ENCODE data around the gene DLGAP4. TPM values are rescaled to one million over a fixed set of nuclear protein-coding genes. Genes with fewer than 3 reads are reported as not detected.
A peak's percentile ranks its signal among the peaks of the same experiment; 100 is the strongest.

DLGAP4 gene
- total RNA-seq, 1 donor from 2014 or later, result 199 TPM

GRCh38 chr20:36398515-36398914 lies 92.4 kb downstream of the DLGAP4 start:
- no peak for DNase-seq
- no peak for TF ChIP-seq CTCF (IDR thresholded peaks at IDR 0.05; ENCODE audit: partially characterized antibody, unreplicated experiment)
- peaks cover 5% of the 10 kb centered on the region for H3K27me3 Mint-ChIP-seq (ENCODE audit: unreplicated experiment)
- H3K9me3 Mint-ChIP-seq (ENCODE audit: unreplicated experiment), result peaks cover 5% of the 10 kb centered on the region
- H3K4me1 Mint-ChIP-seq (ENCODE audit: low read depth, unreplicated experiment), result peaks cover 4% of the 10 kb centered on the region
- H3K27ac Mint-ChIP-seq (ENCODE audit: unreplicated experiment), result no peak overlapping the region
- no peak overlapping the region for H3K4me3 Mint-ChIP-seq (ENCODE audit: unreplicated experiment)
- peaks cover 5% of the 10 kb centered on the region for H3K36me3 Mint-ChIP-seq (ENCODE audit: unreplicated experiment)

- Mint-ChIP-seq H3K27me3 (ENCODE audit: unreplicated experiment) (peaks cover 5% of the 10 kb centered on the region), H3K27ac (ENCODE audit: unreplicated experiment) (no peak overlapping the region), H3K9me3 (ENCODE audit: unreplicated experiment) (peaks cover 5% of the 10 kb centered on the region), H3K4me1 (ENCODE audit: low read depth, unreplicated experiment) (peaks cover 4% of the 10 kb centered on the region), H3K4me3 (ENCODE audit: unreplicated experiment) (no peak overlapping the region), H3K36me3 (ENCODE audit: unreplicated experiment) (peaks cover 5% of the 10 kb centered on the region)
- DNase-seq, result peak; percentile 81
- peak; percentile 44 for TF ChIP-seq CTCF (IDR thresholded peaks at IDR 0.05; ENCODE audit: partially characterized antibody, unreplicated experiment)
Observed at GRCh38 chr20:36399147-36399968, 93.2 kb downstream of the DLGAP4 start.

- Mint-ChIP-seq H3K36me3 (ENCODE audit: unreplicated experiment) (peaks cover 5% of the 10 kb centered on the region), H3K27ac (ENCODE audit: unreplicated experiment) (no peak overlapping the region), H3K9me3 (ENCODE audit: unreplicated experiment) (peaks cover 5% of the 10 kb centered on the region), H3K4me3 (ENCODE audit: unreplicated experiment) (no peak overlapping the region), H3K27me3 (ENCODE audit: unreplicated experiment) (peaks cover 5% of the 10 kb centered on the region), H3K4me1 (ENCODE audit: low read depth, unreplicated experiment) (peaks cover 4% of the 10 kb centered on the region)
- peak; percentile 15 for TF ChIP-seq CTCF (IDR thresholded peaks at IDR 0.05; ENCODE audit: partially characterized antibody, unreplicated experiment)
- DNase-seq, result no peak
Observed at GRCh38 chr20:36399969-36400545, 93.9 kb downstream of the DLGAP4 start.

GRCh38 chr20:36400909-36401735 lies 95.0 kb downstream of the DLGAP4 start:
- no peak overlapping the region for H3K4me3 Mint-ChIP-seq (ENCODE audit: unreplicated experiment)
- peaks cover 5% of the 10 kb centered on the region for H3K36me3 Mint-ChIP-seq (ENCODE audit: unreplicated experiment)
- no peak overlapping the region for H3K27ac Mint-ChIP-seq (ENCODE audit: unreplicated experiment)
- no peak for DNase-seq
- H3K9me3 Mint-ChIP-seq (ENCODE audit: unreplicated experiment), result peaks cover 5% of the 10 kb centered on the region
- peaks cover 5% of the 10 kb centered on the region for H3K27me3 Mint-ChIP-seq (ENCODE audit: unreplicated experiment)
- TF ChIP-seq CTCF (IDR thresholded peaks at IDR 0.05; ENCODE audit: partially characterized antibody, unreplicated experiment), result no peak
- peaks cover 4% of the 10 kb centered on the region for H3K4me1 Mint-ChIP-seq (ENCODE audit: low read depth, unreplicated experiment)
